C4-2B (cell line): ENCODE data around the gene ETS1.

Source experiments
- CTCF ChIP-seq: fragments of 450-650 bp; conservative IDR thresholded peaks from 2 replicates; pipeline ENCODE4 v1.5.1; 2017; ENCODE audit warnings: mild to moderate bottlenecking
- ZFX ChIP-seq: fragments of 450-650 bp; IDR thresholded peaks from 2 replicates; pipeline ENCODE4 v1.6.1; 2017

- no peak for TF ChIP-seq CTCF
- TF ChIP-seq ZFX: no peak
Observed at GRCh38 chr11:128511712-128512111, 75.6 kb downstream of the ETS1 start.
